Uterus (tissue), 4 donors: Measurements from ENCODE around the gene ZSCAN26. TPM values are rescaled to one million over a fixed set of nuclear protein-coding genes. Genes with fewer than 3 reads are reported as not detected.

Source experiments
- DNase-seq, 2 donors: peaks; one replicate each; pipeline ENCODE4 v3.0.0-alpha.2; 2019 to 2020
- H3K27ac ChIP-seq, 2 donors: fragments of 200-600 bp; sonication (generic); 1 replicate in 1 of 2; 2 replicates in 1 of 2; pipeline ENCODE4 v1.5.1; 2016 to 2018
- H3K27me3 ChIP-seq, 2 donors: fragments of 200-600 bp; sonication (generic); one replicate each; pipeline ENCODE4 v1.5.1; 2018 to 2019; ENCODE audit warnings: control low read depth in 1 of 2
- H3K36me3 ChIP-seq, 2 donors: fragments of 200-600 bp; sonication (generic); one replicate each; pipeline ENCODE4 v1.5.1; 2019; ENCODE audit warnings: control low read depth in 1 of 2
- H3K4me1 ChIP-seq, 2 donors: fragments of 200-600 bp; sonication (generic); one replicate each; pipeline ENCODE4 v1.5.1; 2018 to 2019; ENCODE audit warnings: control low read depth in 1 of 2
- H3K4me3 ChIP-seq, 2 donors: fragments of 200-600 bp; sonication (generic); 1 replicate in 1 of 2; 2 replicates in 1 of 2; pipeline ENCODE4 v1.5.1; 2018 to 2019; ENCODE audit warnings: mild to moderate bottlenecking in 1 of 2
- H3K9me3 ChIP-seq, 2 donors: fragments of 200-600 bp; sonication (generic); one replicate each; pipeline ENCODE4 v1.5.1; 2019; ENCODE audit warnings: control low read depth in 1 of 2
- CTCF ChIP-seq, 4 experiments: fragments of 200-600 bp in 2 of 4; fragments of 450-650 bp in 2 of 4; sonication (generic) in 2 of 4; IDR thresholded peaks; one replicate each; pipeline ENCODE4 v1.5.1; 2016 to 2019; ENCODE audit warnings: antibody characterized with exemption in 4 of 4, mild to moderate bottlenecking in 2 of 4, moderate library complexity in 1 of 4
- POLR2A ChIP-seq, 2 donors: fragments of 450-650 bp; IDR thresholded peaks; one replicate each; pipeline ENCODE4 v1.6.1; 2016; ENCODE audit warnings: antibody characterized with exemption in 2 of 2, mild to moderate bottlenecking in 1 of 2, moderate library complexity in 1 of 2
- intact Hi-C: fragments of 100-400 bp; cut with DNase I; formaldehyde crosslinking; loops from one replicate; pipeline ENCODE4 v1.15.1; 2023; ENCODE audit warnings: low total_unique reads
- small RNA-seq: library from RNA; depleted of rRNA; stranded (forward); fragments of <200 nt; gene quantifications from one replicate; pipeline ENCODE3, GENCODE V24; 2016
- total RNA-seq, 4 donors: library from RNA; depleted of rRNA in 3 of 4; stranded (reverse); fragments of >200 nt in 3 of 4; gene quantifications; one replicate each; pipeline versions ENCODE4 v1.1.0 to v1.2.4, GENCODE V29; 2014 to 2023
- donor health status: DM: yes; HTN: yes; CAD: no.

Gene ZSCAN26
- total RNA-seq, 4 donors from 2014 or later, result 12.6 to 54.7 (median 33.4) TPM

- no peaks in the 10 kb centered on the region for H3K27me3 ChIP-seq
- intact Hi-C loops, result loop anchor here (10.0 kb wide), 1 partner anchor 48 kb away; no protein-coding TSS in a partner anchor
- no peak overlapping the region for H3K27ac ChIP-seq
- no peak overlapping the region for H3K4me3 ChIP-seq
- peaks cover 4 to 20% of the 10 kb centered on the region in 2 donors for H3K9me3 ChIP-seq
- TF ChIP-seq CTCF (IDR thresholded peaks at IDR 0.05) (no peak), POLR2A (IDR thresholded peaks at IDR 0.05) (no peak)
- H3K36me3 ChIP-seq, result no peaks in the 10 kb centered on the region
- no peak for DNase-seq
- H3K4me1 ChIP-seq, result no peaks in the 10 kb centered on the region
Observed at GRCh38 chr6:28322661-28323060, 55.7 kb downstream of the ZSCAN26 start.

- no peak overlapping the region for H3K27ac ChIP-seq
Observed at GRCh38 chr6:28323813-28324424, 57.0 kb downstream of the ZSCAN26 start.

GRCh38 chr6:28326371-28326948 lies 59.5 kb downstream of the ZSCAN26 start:
- no peak overlapping the region for H3K4me3 ChIP-seq
- H3K27ac ChIP-seq, result no peak overlapping the region
- no peaks in the 10 kb centered on the region for H3K27me3 ChIP-seq
- no peak for TF ChIP-seq POLR2A (IDR thresholded peaks at IDR 0.05)
- no peak for TF ChIP-seq CTCF (IDR thresholded peaks at IDR 0.05)
- DNase-seq, result no peak
- intact Hi-C loops, result loop anchor here (10.0 kb wide), 1 partner anchor 52 kb away; no protein-coding TSS in a partner anchor
- no peaks in the 10 kb centered on the region for H3K4me1 ChIP-seq
- peaks cover 4 to 26% of the 10 kb centered on the region in 2 donors for H3K9me3 ChIP-seq
- no peaks in the 10 kb centered on the region for H3K36me3 ChIP-seq

More at GRCh38 chr6:28323813-28324424, 57.0 kb downstream of the ZSCAN26 start:
- TF ChIP-seq CTCF (IDR thresholded peaks at IDR 0.05) (no peak), POLR2A (IDR thresholded peaks at IDR 0.05) (no peak)
- peaks cover 4 to 26% of the 10 kb centered on the region in 2 donors for H3K9me3 ChIP-seq
- no peaks in the 10 kb centered on the region for H3K36me3 ChIP-seq
- no peaks in the 10 kb centered on the region for H3K4me1 ChIP-seq
- intact Hi-C loops, result loop anchor here (10.0 kb wide), 1 partner anchor 49 kb away; no protein-coding TSS in a partner anchor
- DNase-seq, result no peak
- no peak overlapping the region for H3K4me3 ChIP-seq
- no peaks in the 10 kb centered on the region for H3K27me3 ChIP-seq

Small RNAs within 50 kb of the gene (small RNA-seq; reads per million reads assigned to genes)
- gene AL021997.1 (not detected), gene AL021997.2 (not detected)

Other genes with a start within 250 kb of the ZSCAN26 start
- 1 to 10 TPM in 3 of 4 donors, not detected in 1; 1.1 to 2.1 (median 1.2) TPM for gene ZNF165, start 186.6 kb upstream of the ZSCAN26 start, total RNA-seq
- gene ZSCAN16, start 142.5 kb upstream of the ZSCAN26 start, total RNA-seq, result 1 to 10 TPM in 3 of 4 donors, not detected in 1; 1.8 to 7.9 (median 5.3) TPM
- gene ZKSCAN8, start 125.3 kb upstream of the ZSCAN26 start, total RNA-seq, result 10 to 100 TPM; 17.4 to 48.9 (median 32.5) TPM
- gene ZSCAN9, start 41.9 kb upstream of the ZSCAN26 start, total RNA-seq, result 10 to 100 TPM; 17.6 to 38.9 (median 24.6) TPM
- 10 to 100 TPM in 1 of 4 donors, 1 to 10 TPM in 3; 1.5 to 15.6 (median 4.7) TPM for gene ZKSCAN4, start 14.9 kb upstream of the ZSCAN26 start, total RNA-seq
- 1 to 10 TPM in 1 of 4 donors, under 1 TPM in 1, not detected in 2; 0.97 to 1.2 TPM for gene NKAPL, start 7.8 kb upstream of the ZSCAN26 start, total RNA-seq
- gene PGBD1, start 14.4 kb downstream of the ZSCAN26 start, total RNA-seq, result 10 to 100 TPM in 1 of 4 donors, 1 to 10 TPM in 3; 2.6 to 10.9 (median 7.0) TPM
- 10 to 100 TPM in 3 of 4 donors, 1 to 10 TPM in 1; 3.5 to 63.8 (median 31.5) TPM for gene ZSCAN31, start 69.0 kb downstream of the ZSCAN26 start, total RNA-seq
- 10 to 100 TPM in 1 of 4 donors, 1 to 10 TPM in 2, under 1 TPM in 1; 0.29 to 12.3 (median 5.1) TPM for gene ZKSCAN3, start 82.8 kb downstream of the ZSCAN26 start, total RNA-seq
- 10 to 100 TPM in 2 of 4 donors, 1 to 10 TPM in 2; 3.8 to 22.2 (median 8.4) TPM for gene ZSCAN12, start 132.6 kb downstream of the ZSCAN26 start, total RNA-seq
- gene ZSCAN23, start 176.3 kb downstream of the ZSCAN26 start, total RNA-seq, result 10 to 100 TPM in 1 of 4 donors, 1 to 10 TPM in 1, under 1 TPM in 1, not detected in 1; 0.26 to 21.3 (median 7.5) TPM
- not detected for gene GPX6, start 248.7 kb downstream of the ZSCAN26 start, total RNA-seq